ENCODE results near the gene SARS2.
A peak's percentile ranks its signal among the peaks of the same experiment; 100 is the strongest.
"Not testable (repeated sequence)": the region's sequence is repeated elsewhere in the genome, so short reads cannot be mapped to it uniquely, and the experiment has no call there.

SARS2 gene

DNA sequence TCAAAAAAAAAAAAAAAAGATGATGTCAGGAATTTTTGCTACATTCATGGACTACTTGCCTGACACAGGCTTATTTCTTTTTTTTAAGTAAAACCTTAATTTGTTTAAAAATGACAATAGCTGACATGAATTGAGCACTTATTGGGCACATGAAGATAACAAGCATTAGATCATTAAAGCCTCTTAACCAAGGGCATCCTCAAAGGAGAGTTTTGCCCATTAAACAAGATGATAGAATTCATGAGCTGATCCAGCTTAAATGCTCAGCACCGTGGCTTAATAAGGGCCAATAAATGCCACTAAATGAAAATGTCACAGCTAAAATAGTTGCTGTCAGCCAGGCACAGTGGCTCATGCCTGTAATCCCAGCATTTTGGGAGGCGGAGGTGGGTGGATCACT lies 25.7 kb upstream of the SARS2 start:
- ATAC-seq (replicated peaks) (no peak), DNase-seq (no peak)
- Mint-ChIP-seq H3K36me3 (peaks cover 0 to 3% of the 10 kb centered on the region in 2 donors), H3K27me3 (peaks cover 23 to 28% of the 10 kb centered on the region in 2 donors), H3K4me3 (no peak overlapping the region), H3K9me3 (no peaks in the 10 kb centered on the region), H3K27ac (no peak overlapping the region), H3K4me1 (peaks cover 5% of the 10 kb centered on the region in 2 donors)

DNA sequence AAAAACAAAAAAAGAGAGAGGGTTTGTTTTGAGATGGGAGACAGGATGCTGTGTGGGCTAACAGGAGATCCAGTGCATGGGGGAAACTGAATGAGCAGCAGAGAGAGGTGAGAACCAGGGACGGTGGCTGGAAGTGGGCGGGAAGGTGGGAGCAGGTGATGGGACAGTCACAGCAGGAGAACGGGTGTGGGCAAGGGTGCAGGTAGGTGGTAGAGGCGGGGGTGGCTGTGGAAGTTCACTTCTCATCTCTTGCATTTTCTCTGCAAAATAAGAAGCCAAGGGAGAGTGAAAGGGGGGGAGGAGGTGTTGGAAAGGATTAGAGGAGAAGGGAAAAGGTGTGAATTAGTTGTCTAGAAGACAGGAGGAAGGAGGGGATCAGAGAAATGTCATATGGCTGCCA lies 23.1 kb upstream of the SARS2 start:
- H3K9me3 Mint-ChIP-seq: peaks cover 0 to 2% of the 10 kb centered on the region in 2 donors
- peaks cover 4 to 6% of the 10 kb centered on the region in 2 donors for H3K36me3 Mint-ChIP-seq
- DNase-seq: no peak
- H3K27me3 Mint-ChIP-seq: peaks cover 34 to 49% of the 10 kb centered on the region in 2 donors
- peaks cover 10 to 19% of the 10 kb centered on the region in 2 donors for H3K4me1 Mint-ChIP-seq
- ATAC-seq (replicated peaks): no peak
- H3K4me3 Mint-ChIP-seq: no peak overlapping the region
- no peak overlapping the region for H3K27ac Mint-ChIP-seq

DNA sequence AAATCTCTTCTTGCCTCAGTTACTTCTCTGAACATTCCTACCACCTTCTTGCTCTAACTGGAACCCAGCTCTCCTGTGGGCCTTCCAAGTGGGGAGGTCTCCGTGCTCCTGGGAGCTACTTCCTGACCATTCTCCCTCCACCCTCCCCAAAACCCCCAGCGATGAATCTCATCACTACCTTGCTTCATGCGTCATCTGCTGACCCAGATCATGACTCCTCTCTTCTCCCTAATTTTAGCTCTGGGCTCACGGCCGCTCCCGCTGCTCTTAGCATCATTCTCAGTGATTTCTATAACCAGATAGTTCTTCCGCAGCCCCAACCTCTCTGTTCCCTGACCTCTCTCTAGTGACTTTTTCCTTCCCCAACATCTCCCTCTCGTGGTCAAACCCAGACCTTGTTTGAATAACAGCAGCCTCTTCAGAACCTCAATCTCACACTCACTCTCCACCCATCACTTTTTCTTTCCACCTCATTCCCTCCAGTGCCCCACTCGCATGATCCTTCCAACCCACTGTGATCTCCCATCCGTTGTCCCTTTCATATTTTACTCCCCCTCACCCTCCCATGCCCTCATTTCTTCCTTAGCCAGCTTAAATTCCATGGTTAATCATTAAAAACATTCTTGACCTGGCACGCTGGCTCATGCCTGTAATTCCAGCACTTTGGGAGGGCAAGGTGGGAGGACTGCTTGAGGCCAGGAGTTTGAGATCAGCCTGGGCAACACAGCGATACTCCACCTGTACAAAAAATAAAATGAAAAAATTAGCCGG lies 22.0 kb upstream of the SARS2 start:
- no peak overlapping the region for H3K4me3 Mint-ChIP-seq
- no peak overlapping the region for H3K27ac Mint-ChIP-seq
- DNase-seq: no peak
- ATAC-seq (replicated peaks): peak; percentile 49 to 53
- peaks cover 0 to 2% of the 10 kb centered on the region in 2 donors for H3K9me3 Mint-ChIP-seq
- H3K36me3 Mint-ChIP-seq: peaks cover 4 to 6% of the 10 kb centered on the region in 2 donors
- peaks cover 10 to 19% of the 10 kb centered on the region in 2 donors for H3K4me1 Mint-ChIP-seq
- peaks cover 36 to 59% of the 10 kb centered on the region in 2 donors for H3K27me3 Mint-ChIP-seq

DNA sequence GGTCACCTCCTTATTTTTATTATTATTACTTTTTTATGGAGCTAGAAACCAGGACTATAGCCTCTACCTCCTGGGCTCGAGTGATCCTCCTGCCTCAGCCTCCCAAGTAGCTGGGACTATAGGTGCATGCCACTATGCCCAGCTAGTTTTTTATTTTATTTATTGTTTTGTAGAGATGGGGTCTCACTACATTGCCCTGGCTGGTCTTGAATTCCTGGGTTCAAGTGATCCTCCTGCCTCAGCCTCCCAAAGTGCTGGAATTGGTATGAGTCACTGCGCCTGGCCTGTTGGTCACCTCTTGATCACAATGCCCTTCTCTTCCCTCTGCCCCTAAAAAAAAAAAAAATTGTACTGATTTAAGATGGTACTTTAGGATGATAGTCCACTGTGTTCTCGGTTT lies 20.6 kb upstream of the SARS2 start:
- H3K27me3 Mint-ChIP-seq: peaks cover 41 to 67% of the 10 kb centered on the region in 2 donors

DNA sequence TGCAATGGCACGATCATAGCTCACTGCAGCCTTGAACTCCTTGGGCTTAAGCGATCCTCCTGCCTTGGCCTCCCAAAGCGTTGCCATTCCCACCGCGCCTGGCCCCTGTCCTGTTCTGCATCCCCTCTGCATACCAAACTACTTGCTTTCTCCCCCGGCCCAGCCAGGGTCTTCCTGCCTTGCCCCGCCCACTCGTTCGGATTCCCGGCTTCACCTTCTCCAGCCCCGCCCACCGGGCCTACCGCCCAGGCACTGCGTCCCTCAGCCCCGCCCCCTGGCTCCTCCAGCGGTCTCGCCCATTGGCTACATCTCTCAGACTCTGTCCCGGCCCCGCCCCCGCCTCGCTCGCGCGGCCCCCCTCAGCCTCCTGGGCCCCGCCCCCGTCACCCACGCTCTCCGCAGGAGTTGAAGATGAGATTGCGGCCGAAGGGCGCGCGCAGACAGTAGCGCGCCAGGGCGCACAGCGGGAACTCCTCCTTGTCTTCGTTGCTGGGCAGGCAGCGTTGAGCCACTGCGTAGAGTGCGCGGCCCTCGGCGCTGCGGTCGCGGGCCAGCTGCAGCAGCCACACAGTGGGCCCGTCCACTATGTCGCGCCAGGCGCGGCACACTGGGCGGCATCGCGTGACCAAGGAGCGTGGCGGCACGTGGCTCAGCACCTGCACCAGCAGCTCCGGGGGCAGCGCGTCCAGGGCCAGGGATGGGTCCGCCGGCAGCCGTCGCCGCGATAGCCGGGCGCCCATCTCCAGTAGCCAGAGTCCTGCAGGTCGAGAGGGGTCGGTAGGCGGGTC lies 19.2 kb upstream of the SARS2 start:
- peak overlapping the region; percentile 77 to 78 for H3K4me3 Mint-ChIP-seq

More for the DNA sequence above, 20.6 kb upstream of the SARS2 start:
- no peak for ATAC-seq (replicated peaks)
- H3K4me1 Mint-ChIP-seq: peaks cover 12 to 19% of the 10 kb centered on the region in 2 donors
- H3K36me3 Mint-ChIP-seq: peaks cover 5 to 6% of the 10 kb centered on the region in 2 donors
- H3K9me3 Mint-ChIP-seq: peaks cover 0 to 2% of the 10 kb centered on the region in 2 donors
- H3K27ac Mint-ChIP-seq: no peak overlapping the region
- no peak overlapping the region for H3K4me3 Mint-ChIP-seq
- no peak for DNase-seq

DNA sequence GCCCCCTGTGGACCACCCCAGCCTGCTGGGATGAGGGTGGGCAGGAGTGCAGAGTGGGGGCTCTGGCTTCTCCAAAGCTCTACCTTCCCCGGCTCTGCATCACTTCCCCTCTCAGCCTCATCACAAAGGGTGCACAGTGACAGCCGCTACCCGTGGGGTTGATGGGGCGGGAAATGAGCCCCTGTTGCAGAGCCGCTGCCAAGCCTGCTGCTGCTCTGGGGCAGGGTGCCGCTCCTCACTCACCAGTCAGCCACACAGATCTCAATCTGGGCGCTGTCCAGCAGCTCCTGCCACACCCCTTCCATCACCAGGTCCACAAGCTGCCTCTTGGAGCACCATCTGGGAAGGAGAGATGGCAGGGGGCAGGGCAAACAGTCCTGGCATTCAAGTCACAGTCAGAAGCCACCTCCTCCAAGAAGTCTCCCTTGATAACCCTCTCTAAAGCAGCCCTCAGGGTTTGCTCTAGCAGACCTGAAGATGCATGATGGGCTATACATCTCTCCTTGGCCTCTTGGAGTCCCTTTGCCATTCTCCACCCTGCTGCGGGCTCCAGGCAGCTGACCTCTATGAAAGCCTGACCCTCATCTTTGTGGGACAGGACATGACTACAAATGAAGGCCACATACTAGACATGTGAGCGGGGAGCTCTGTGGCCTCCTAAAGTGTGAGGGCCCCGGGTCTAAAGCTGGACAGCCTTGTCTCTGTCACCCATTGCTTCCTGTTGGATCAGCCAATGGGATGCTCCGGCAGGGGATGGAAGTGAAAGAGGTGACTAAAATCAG lies 15.9 kb upstream of the SARS2 start:
- Mint-ChIP-seq H3K9me3 (peaks cover 0 to 2% of the 10 kb centered on the region in 2 donors), H3K36me3 (peaks cover 3 to 5% of the 10 kb centered on the region in 2 donors), H3K4me1 (peaks cover 7 to 14% of the 10 kb centered on the region in 2 donors), H3K27ac (no peak overlapping the region), H3K27me3 (peaks cover 26 to 61% of the 10 kb centered on the region in 2 donors), H3K4me3 (no peak overlapping the region)
- no peak for ATAC-seq (replicated peaks)
- no peak for DNase-seq

More for the DNA sequence above, 19.2 kb upstream of the SARS2 start:
- peaks cover 41 to 68% of the 10 kb centered on the region in 2 donors for H3K27me3 Mint-ChIP-seq
- peak; percentile 78 for DNase-seq
- peaks cover 5 to 6% of the 10 kb centered on the region in 2 donors for H3K36me3 Mint-ChIP-seq
- no peak overlapping the region for H3K27ac Mint-ChIP-seq
- peak; percentile 88 to 95 for ATAC-seq (replicated peaks)
- peaks cover 12 to 19% of the 10 kb centered on the region in 2 donors for H3K4me1 Mint-ChIP-seq
- H3K9me3 Mint-ChIP-seq: peaks cover 0 to 2% of the 10 kb centered on the region in 2 donors

DNA sequence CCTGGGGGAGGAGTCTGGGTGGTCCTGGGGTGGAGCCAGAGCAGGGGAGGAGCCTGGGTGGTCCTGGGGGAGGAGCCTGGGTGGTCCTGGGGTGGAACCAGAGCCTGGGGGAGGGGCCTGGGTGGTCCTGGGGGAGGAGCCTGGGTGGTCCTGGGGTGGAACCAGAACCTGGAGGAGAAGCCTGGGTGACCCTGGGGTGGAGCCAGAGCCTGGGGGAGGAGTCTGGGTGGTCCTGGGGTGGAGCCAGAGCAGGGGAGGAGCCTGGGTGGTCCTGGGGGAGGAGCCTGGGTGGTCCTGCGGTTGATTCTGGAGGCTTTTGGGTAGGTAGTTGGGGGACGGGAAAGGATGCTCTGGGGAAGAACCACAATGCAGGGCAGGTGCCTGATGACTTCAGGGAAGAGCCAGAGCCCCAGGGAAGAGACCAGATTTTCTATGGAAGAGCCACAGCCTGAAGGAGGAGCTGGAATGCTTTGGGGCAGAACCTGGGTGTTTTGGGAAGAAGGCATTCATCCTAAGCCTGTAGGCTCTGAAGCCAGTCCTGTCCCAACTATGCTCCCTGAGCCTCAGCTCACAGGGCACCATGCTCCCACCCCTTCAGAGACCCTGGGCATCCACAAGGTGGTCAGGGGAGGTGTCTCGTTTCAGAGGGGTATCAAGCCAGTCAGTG lies 15.1 kb upstream of the SARS2 start:
- no peak overlapping the region for H3K4me3 Mint-ChIP-seq
- ATAC-seq (replicated peaks) (no peak), DNase-seq (no peak)
- no peak overlapping the region for H3K27ac Mint-ChIP-seq
- peaks cover 0 to 2% of the 10 kb centered on the region in 2 donors for H3K9me3 Mint-ChIP-seq
- H3K36me3 Mint-ChIP-seq: peaks cover 3 to 6% of the 10 kb centered on the region in 2 donors
- H3K4me1 Mint-ChIP-seq: peaks cover 7 to 14% of the 10 kb centered on the region in 2 donors
- peaks cover 24 to 63% of the 10 kb centered on the region in 2 donors for H3K27me3 Mint-ChIP-seq

DNA sequence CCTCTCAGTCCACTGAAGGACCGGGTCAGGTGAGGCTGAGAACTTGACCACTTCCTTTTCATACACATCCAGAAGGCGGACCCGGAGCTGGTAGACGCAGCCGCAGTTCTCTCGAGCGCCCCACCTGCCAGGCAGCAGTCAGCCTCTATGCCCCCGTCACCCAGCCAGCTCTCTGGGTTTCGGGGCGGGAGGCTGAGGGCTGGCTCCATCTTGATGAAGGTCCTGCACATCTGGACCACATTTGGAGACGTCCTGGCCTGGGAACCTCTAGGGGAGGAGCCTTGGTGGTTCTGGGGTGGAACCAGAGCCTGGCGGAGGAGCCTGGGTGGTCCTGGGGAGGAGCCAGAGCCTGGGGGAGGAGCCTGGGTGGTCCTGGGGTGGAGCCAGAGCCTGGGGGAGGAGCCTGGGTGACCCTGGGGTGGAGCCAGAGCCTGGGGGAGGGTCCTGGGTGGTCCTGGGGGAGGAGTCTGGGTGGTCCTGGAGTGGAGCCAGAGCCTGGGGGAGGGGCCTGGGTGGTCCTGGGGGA lies 14.5 kb upstream of the SARS2 start:
- H3K36me3 Mint-ChIP-seq: peaks cover 3 to 6% of the 10 kb centered on the region in 2 donors
- H3K27me3 Mint-ChIP-seq: peaks cover 24 to 57% of the 10 kb centered on the region in 2 donors
- no peak overlapping the region for H3K27ac Mint-ChIP-seq
- ATAC-seq (replicated peaks): no peak
- peaks cover 0 to 2% of the 10 kb centered on the region in 2 donors for H3K9me3 Mint-ChIP-seq
- DNase-seq: no peak
- peaks cover 7 to 8% of the 10 kb centered on the region in 2 donors for H3K4me1 Mint-ChIP-seq
- H3K4me3 Mint-ChIP-seq: no peak overlapping the region

DNA sequence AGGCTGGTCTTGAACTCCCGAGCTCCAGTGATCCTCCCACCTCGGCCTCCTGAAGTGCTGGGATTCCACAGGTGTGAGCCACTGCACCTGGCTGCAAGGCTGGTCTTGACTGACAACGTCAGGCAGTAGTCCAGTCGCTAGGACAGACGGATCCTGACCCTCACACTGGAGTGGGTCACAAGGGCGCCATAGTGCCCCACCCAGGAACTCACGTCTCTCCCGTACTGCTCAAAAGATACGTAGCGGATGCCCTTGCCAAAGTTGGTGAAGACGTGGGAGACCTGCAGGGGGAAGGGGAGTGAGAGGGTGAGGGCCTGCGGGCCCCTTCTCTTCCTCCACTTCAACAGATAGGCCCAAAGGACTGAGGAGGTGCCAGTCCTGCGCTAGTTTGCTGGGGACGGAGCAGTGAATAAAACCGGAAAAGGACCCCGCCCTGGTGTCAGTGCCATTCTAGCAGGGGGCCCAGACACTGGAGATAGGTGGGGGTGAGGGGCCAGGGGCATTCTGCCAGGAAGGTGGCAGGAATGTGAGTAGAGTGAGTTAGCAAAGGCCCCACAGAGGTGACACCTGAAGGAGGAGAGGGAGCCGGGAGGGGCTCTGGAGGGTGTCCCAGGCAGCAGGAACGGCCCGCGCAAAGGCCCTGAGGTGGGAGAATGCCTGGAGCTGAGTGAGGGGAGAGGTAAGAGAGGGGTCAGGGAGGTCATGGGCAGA lies 12.1 kb upstream of the SARS2 start:
- peaks cover 12 to 42% of the 10 kb centered on the region in 2 donors for H3K27me3 Mint-ChIP-seq

DNA sequence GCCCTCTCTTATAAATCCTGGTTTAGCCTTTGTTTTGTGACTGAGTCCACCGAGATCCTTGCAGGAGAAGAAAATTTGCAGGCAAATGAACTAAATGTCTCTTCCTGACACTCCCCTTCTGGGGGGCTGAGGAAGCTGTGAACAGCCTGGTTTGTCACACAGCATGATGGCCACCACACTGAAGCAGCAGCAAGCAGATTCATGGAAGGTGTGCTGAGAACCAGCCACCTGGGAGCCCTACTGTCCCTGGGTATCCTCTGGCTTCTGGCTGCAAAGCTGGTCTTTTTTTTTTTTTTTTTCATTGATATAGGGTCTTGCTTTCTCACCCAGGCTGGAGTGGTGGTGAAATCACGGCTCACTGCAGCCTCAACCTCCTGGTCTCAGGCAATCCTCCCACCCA lies 11.4 kb upstream of the SARS2 start:
- H3K27ac Mint-ChIP-seq: no peak overlapping the region
- peaks cover 0 to 1% of the 10 kb centered on the region in 2 donors for H3K4me1 Mint-ChIP-seq
- DNase-seq (no peak), ATAC-seq (replicated peaks) (no peak)
- no peak overlapping the region for H3K4me3 Mint-ChIP-seq
- H3K9me3 Mint-ChIP-seq: no peaks in the 10 kb centered on the region
- H3K27me3 Mint-ChIP-seq: peaks cover 12 to 38% of the 10 kb centered on the region in 2 donors
- peaks cover 0 to 2% of the 10 kb centered on the region in 2 donors for H3K36me3 Mint-ChIP-seq

More for the DNA sequence above, 12.1 kb upstream of the SARS2 start:
- DNase-seq: no peak
- Mint-ChIP-seq H3K4me1 (peaks cover 0 to 1% of the 10 kb centered on the region in 2 donors), H3K27ac (no peak overlapping the region), H3K9me3 (no peaks in the 10 kb centered on the region), H3K4me3 (no peak overlapping the region), H3K36me3 (peaks cover 0 to 2% of the 10 kb centered on the region in 2 donors)
- ATAC-seq (replicated peaks): no peak

DNA sequence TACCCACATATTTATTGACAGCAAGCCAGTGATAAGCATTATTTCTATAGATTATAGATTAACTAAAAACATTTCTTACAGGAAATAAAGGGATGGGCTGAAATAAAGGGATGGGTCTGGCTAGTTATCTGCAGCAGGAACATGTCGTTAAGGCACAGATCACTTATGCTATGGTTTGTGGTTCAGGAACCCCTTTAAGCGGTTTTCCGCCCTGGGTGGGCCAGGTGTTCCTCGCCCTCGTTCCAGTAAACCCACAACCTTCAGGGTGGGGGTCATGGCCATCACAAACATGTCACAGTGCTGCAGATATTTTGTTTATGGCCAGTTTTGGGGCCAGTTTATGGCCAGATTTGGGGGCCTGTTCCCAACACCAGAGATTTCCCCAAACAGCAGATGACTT lies 10.9 kb upstream of the SARS2 start:
- DNase-seq; H3K4me3 Mint-ChIP-seq; H3K36me3 Mint-ChIP-seq; H3K9me3 Mint-ChIP-seq; H3K4me1 Mint-ChIP-seq; ATAC-seq (replicated peaks); H3K27ac Mint-ChIP-seq: not testable (repeated sequence)
- H3K27me3 Mint-ChIP-seq: peaks cover 8 to 35% of the 10 kb centered on the region in 2 donors

DNA sequence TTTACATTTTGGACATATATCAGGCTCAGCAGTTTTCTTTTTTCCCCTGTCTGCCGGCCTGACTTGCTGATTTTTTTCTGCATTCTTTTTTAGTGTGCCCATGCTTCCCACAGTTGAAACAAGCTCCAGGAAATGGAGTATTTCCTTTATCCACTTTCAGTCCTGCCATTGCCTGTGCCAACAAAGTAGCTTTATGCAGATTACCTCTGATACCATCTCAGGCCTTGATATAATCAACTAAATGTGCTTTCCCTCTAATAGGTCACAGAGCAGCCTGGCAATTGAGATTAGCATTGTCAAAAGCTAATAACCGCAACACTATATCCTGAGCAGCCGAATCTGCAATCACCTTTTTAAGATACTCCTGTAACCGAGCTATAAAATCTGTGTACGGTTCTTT lies 9.4 kb upstream of the SARS2 start:
- ATAC-seq (replicated peaks): no peak
- peaks cover under 1 to 1% of the 10 kb centered on the region in 2 donors for H3K9me3 Mint-ChIP-seq
- H3K4me1 Mint-ChIP-seq: no peaks in the 10 kb centered on the region
- H3K27me3 Mint-ChIP-seq: peaks cover 7 to 35% of the 10 kb centered on the region in 2 donors
- DNase-seq: no peak
- H3K27ac Mint-ChIP-seq: no peak overlapping the region
- H3K36me3 Mint-ChIP-seq: peaks cover 9 to 12% of the 10 kb centered on the region in 2 donors
- no peak overlapping the region for H3K4me3 Mint-ChIP-seq

DNA sequence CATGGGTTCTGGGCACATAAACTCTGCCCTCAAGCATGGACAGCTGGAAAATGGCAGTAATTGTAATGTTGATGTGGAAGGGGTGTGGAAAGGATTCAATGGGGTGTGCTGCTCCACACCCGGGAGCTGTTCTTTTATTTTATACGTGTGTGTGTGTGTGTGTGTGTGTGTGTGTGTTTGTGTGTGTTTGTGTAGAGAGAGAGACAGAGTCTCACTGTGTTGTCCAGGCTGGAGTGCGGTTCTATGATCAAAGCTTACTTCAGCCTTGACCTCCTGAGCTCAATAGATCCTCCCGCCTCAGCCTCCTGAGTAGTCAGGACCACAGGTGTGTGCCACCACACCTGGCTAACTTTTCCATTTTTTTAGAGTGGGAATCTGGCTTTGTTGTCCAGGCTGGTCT lies 3.0 kb upstream of the SARS2 start:
- H3K9me3 Mint-ChIP-seq: peaks cover 4 to 5% of the 10 kb centered on the region in 2 donors
- H3K27me3 Mint-ChIP-seq: no peaks in the 10 kb centered on the region
- H3K36me3 Mint-ChIP-seq: peaks cover 36 to 43% of the 10 kb centered on the region in 2 donors
- H3K4me3 Mint-ChIP-seq: peak overlapping the region in 1 of 2 donors; percentile 25
- peaks cover 13 to 41% of the 10 kb centered on the region in 2 donors for H3K4me1 Mint-ChIP-seq
- H3K27ac Mint-ChIP-seq: no peak overlapping the region
- ATAC-seq (replicated peaks) (no peak), DNase-seq (no peak)
